Measurements from ENCODE around the gene CHD2. TPM values are rescaled to one million over a fixed set of nuclear protein-coding genes. Genes with fewer than 3 reads are reported as not detected.
A peak's percentile ranks its signal among the peaks of the same experiment; 100 is the strongest.

CHD2 gene
- total RNA-seq, 1 experiment from 2014 or later = 81.8 TPM

DNA sequence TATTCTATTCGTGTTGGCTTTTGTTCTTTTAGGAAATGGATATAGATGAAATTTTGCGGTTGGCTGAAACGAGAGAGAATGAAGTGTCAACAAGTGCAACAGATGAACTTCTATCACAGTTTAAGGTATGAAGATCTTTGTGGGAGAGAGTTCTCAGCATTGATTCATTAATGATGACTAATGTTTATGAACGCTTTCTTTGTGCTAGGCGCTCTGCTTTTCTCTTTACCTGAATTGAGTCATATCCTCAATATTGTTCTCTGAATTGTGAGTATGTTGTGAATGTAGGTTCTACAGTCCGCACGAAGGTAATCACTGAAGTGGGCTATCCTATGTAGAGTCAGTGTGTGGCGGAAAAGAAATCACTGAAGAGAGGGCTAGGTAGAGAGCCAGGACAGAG, 81.2 kb downstream of the CHD2 start:
- H3K27me3 ChIP-seq (ENCODE audit: control insufficient read depth, insufficient read depth, low read length) = no peaks in the 10 kb centered on the region
- TF ChIP-seq POLR2AphosphoS5 (IDR thresholded peaks at IDR 0.05; ENCODE audit: low read depth, low read length) = no peak
- no peak for TF ChIP-seq TCF7L2 (IDR thresholded peaks at IDR 0.05; ENCODE audit: low read depth, low read length)
- TF ChIP-seq, protein P1, sequence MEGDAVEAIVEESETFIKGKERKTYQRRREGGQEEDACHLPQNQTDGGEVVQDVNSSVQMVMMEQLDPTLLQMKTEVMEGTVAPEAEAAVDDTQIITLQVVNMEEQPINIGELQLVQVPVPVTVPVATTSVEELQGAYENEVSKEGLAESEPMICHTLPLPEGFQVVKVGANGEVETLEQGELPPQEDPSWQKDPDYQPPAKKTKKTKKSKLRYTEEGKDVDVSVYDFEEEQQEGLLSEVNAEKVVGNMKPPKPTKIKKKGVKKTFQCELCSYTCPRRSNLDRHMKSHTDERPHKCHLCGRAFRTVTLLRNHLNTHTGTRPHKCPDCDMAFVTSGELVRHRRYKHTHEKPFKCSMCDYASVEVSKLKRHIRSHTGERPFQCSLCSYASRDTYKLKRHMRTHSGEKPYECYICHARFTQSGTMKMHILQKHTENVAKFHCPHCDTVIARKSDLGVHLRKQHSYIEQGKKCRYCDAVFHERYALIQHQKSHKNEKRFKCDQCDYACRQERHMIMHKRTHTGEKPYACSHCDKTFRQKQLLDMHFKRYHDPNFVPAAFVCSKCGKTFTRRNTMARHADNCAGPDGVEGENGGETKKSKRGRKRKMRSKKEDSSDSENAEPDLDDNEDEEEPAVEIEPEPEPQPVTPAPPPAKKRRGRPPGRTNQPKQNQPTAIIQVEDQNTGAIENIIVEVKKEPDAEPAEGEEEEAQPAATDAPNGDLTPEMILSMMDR (IDR thresholded peaks at IDR 0.05) = no peak
- TF ChIP-seq SIN3A (IDR thresholded peaks at IDR 0.05; ENCODE audit: borderline replicate concordance, insufficient read depth, low read depth, low read length) = no peak
- TF ChIP-seq, protein P2, sequence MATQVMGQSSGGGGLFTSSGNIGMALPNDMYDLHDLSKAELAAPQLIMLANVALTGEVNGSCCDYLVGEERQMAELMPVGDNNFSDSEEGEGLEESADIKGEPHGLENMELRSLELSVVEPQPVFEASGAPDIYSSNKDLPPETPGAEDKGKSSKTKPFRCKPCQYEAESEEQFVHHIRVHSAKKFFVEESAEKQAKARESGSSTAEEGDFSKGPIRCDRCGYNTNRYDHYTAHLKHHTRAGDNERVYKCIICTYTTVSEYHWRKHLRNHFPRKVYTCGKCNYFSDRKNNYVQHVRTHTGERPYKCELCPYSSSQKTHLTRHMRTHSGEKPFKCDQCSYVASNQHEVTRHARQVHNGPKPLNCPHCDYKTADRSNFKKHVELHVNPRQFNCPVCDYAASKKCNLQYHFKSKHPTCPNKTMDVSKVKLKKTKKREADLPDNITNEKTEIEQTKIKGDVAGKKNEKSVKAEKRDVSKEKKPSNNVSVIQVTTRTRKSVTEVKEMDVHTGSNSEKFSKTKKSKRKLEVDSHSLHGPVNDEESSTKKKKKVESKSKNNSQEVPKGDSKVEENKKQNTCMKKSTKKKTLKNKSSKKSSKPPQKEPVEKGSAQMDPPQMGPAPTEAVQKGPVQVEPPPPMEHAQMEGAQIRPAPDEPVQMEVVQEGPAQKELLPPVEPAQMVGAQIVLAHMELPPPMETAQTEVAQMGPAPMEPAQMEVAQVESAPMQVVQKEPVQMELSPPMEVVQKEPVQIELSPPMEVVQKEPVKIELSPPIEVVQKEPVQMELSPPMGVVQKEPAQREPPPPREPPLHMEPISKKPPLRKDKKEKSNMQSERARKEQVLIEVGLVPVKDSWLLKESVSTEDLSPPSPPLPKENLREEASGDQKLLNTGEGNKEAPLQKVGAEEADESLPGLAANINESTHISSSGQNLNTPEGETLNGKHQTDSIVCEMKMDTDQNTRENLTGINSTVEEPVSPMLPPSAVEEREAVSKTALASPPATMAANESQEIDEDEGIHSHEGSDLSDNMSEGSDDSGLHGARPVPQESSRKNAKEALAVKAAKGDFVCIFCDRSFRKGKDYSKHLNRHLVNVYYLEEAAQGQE (IDR thresholded peaks at IDR 0.05; ENCODE audit: insufficient read depth in 1 of 2, low read depth in 2 of 2, low read length in 1 of 2) = no peak
- no TSS peak for BruUV-seq (replicated peaks)
- H3K4me3 ChIP-seq (ENCODE audit: low read depth in 2 of 2, low read length in 2 of 2) = no peak overlapping the region
- H3K27ac ChIP-seq (ENCODE audit: low read length) = peak overlapping the region; percentile 19; the same call in 1 of the 2 replicates
- ChIA-PET CTCF (no interaction called here), POLR2A (no interaction called here)
- H3K4me1 ChIP-seq (ENCODE audit: control insufficient read depth, insufficient read depth, low read length) = peaks cover 13% of the 10 kb centered on the region; the same call in 1 of the 2 replicates
- no peaks in the 10 kb centered on the region for H3K9me3 ChIP-seq (ENCODE audit: control insufficient read depth, insufficient read depth, low read depth, low read length)
- in situ Hi-C loops (cut with HindIII; ENCODE audit: low pct_unique_long_range_greater_than_20kb, low sequenced_read_pairs) (no loop called here), intact Hi-C loops (cut with micrococcal nuclease; ENCODE audit: unreplicated experiment) (no loop called here)
- DNase-seq (ENCODE audit: low read depth, low spot score) (peak; percentile 32), ATAC-seq (peak; percentile 69)
- peaks cover 88% of the 10 kb centered on the region for H3K36me3 ChIP-seq (ENCODE audit: control insufficient read depth, insufficient read depth, low read length)

DNA sequence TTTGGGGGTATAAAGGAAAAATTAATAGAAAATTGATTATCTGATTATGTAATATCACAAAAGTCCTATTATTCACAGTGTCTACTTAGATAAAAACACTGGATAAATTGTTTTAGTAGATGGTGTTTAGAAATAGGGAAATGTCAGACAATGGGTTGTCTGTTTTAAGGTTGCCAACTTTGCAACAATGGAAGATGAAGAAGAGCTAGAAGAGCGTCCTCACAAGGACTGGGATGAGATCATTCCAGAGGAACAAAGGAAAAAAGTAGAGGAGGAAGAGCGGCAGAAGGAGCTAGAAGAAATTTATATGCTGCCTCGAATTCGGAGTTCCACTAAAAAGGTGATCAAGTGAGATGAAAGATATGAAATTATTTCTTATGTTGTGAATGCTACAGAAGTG, 84.0 kb downstream of the CHD2 start:
- in situ Hi-C loops (cut with HindIII; ENCODE audit: low pct_unique_long_range_greater_than_20kb, low sequenced_read_pairs) (no loop called here), intact Hi-C loops (cut with micrococcal nuclease; ENCODE audit: unreplicated experiment) (no loop called here)
- no peak for DNase-seq (ENCODE audit: low read depth, low spot score)
- Histone ChIP-seq H3K27me3 (ENCODE audit: control insufficient read depth, insufficient read depth, low read length) (no peaks in the 10 kb centered on the region), H3K9me3 (ENCODE audit: control insufficient read depth, insufficient read depth, low read depth, low read length) (no peaks in the 10 kb centered on the region), H3K4me1 (ENCODE audit: control insufficient read depth, insufficient read depth, low read length) (peaks cover 8% of the 10 kb centered on the region; the same call in 1 of the 2 replicates), H3K27ac (ENCODE audit: low read length) (no peak overlapping the region), H3K36me3 (ENCODE audit: control insufficient read depth, insufficient read depth, low read length) (peaks cover 84% of the 10 kb centered on the region), H3K4me3 (ENCODE audit: low read depth in 2 of 2, low read length in 2 of 2) (no peak overlapping the region)
- no TSS peak for BruUV-seq (replicated peaks)
- TF ChIP-seq, protein P1 (IDR thresholded peaks at IDR 0.05) = no peak
- TF ChIP-seq, protein P2 (IDR thresholded peaks at IDR 0.05; ENCODE audit: insufficient read depth in 1 of 2, low read depth in 2 of 2, low read length in 1 of 2) = no peak
- no peak for TF ChIP-seq TCF7L2 (IDR thresholded peaks at IDR 0.05; ENCODE audit: low read depth, low read length)
- no peak for TF ChIP-seq SIN3A (IDR thresholded peaks at IDR 0.05; ENCODE audit: borderline replicate concordance, insufficient read depth, low read depth, low read length)
- POLR2A ChIA-PET = no interaction called here
- no peak for ATAC-seq
- CTCF ChIA-PET = no interaction called here
